Sigmoid colon (tissue), 7 donors: ENCODE data around the gene SLC7A14. TPM values are rescaled to one million over a fixed set of nuclear protein-coding genes. Genes with fewer than 3 reads are reported as not detected.

ENCODE experiments used
- DNase-seq: peaks from one replicate; pipeline ENCODE4 v3.0.0-alpha.2; 2019
- H3K27ac ChIP-seq, 4 donors: fragments of 200-600 bp; sonication (generic); one replicate each; pipeline ENCODE4 v1.5.1; 2016 to 2019; ENCODE audit warnings: mild to moderate bottlenecking in 1 of 4
- H3K27me3 ChIP-seq, 3 donors: fragments of 200-600 bp; sonication (generic); one replicate each; pipeline ENCODE4 v1.5.1; 2019; ENCODE audit warnings: mild to moderate bottlenecking in 1 of 3
- H3K36me3 ChIP-seq, 4 donors: fragments of 200-600 bp; sonication (generic); one replicate each; pipeline ENCODE4 v1.5.1; 2016 to 2019
- H3K4me1 ChIP-seq, 4 donors: fragments of 200-600 bp; sonication (generic); one replicate each; pipeline ENCODE4 v1.5.1; 2017 to 2019
- H3K4me3 ChIP-seq, 4 donors: fragments of 200-600 bp; sonication (generic); one replicate each; pipeline ENCODE4 v1.5.1; 2017 to 2019; ENCODE audit warnings: mild to moderate bottlenecking in 2 of 4, moderate library complexity in 1 of 4
- H3K9me3 ChIP-seq, 4 donors: fragments of 200-600 bp in 3 of 4; sonication (generic) in 3 of 4; one replicate each; pipeline versions ENCODE4 v1.5.1 to v1.6.1; 2013 to 2019
- EP300 ChIP-seq, 4 donors: sonication (generic); formaldehyde crosslinking; IDR thresholded peaks; one replicate each; pipeline ENCODE4 v1.6.1; 2017; ENCODE audit warnings: antibody characterized with exemption in 4 of 4
- POLR2A ChIP-seq, 2 donors: fragments of 450-650 bp; IDR thresholded peaks; one replicate each; pipeline ENCODE4 v1.6.1; 2016; ENCODE audit warnings: antibody characterized with exemption in 2 of 2, mild to moderate bottlenecking in 2 of 2, moderate library complexity in 2 of 2
- POLR2AphosphoS5 ChIP-seq, 4 donors: sonication (generic); formaldehyde crosslinking; IDR thresholded peaks; one replicate each; pipeline ENCODE4 v1.6.1; 2017; ENCODE audit warnings: antibody characterized with exemption in 4 of 4
- WGBS, 2 donors: extraction: QIAGEN DNeasy Blood & Tissue Kit; methylation state at CpG; one replicate each; pipeline ENCODE4 v1.1.7; 2013; 5-methylcytosine and 5-hydroxymethylcytosine counted together
- intact Hi-C: fragments of 100-400 bp; cut with DNase I; formaldehyde crosslinking; loops from one replicate; pipeline ENCODE4 v1.15.1; 2023
- polyA plus RNA-seq, 3 donors: library from polyadenylated mRNA; stranded (reverse); fragments of 200-250 nt; gene quantifications; one replicate each; pipeline ENCODE4 v1.2.3, GENCODE V29; 2013
- total RNA-seq, 4 donors: library from RNA; depleted of rRNA; stranded (reverse); fragments of >200 nt; gene quantifications; one replicate each; pipeline ENCODE4 v1.1.0, GENCODE V29; 2016
- TF ChIP-seq, protein P1 (sequence below), 4 experiments: fragments of 450-650 bp in 3 of 4; fragments of 200-600 bp in 1 of 4; IDR thresholded peaks; one replicate each; pipeline ENCODE4 v1.5.1; 2016 to 2019; ENCODE audit warnings: antibody characterized with exemption in 4 of 4, mild to moderate bottlenecking in 3 of 4, moderate library complexity in 2 of 4
- donor health status: healthy with polysubstance abuse.
- donor health status: Bipolar disorder and iron deficiency.
- donor health status: healthy.

Gene SLC7A14
- total and polyA plus RNA-seq, 7 donors: 0.79 to 3.9 (median 2.8) TPM; not detected in 2

DNA sequence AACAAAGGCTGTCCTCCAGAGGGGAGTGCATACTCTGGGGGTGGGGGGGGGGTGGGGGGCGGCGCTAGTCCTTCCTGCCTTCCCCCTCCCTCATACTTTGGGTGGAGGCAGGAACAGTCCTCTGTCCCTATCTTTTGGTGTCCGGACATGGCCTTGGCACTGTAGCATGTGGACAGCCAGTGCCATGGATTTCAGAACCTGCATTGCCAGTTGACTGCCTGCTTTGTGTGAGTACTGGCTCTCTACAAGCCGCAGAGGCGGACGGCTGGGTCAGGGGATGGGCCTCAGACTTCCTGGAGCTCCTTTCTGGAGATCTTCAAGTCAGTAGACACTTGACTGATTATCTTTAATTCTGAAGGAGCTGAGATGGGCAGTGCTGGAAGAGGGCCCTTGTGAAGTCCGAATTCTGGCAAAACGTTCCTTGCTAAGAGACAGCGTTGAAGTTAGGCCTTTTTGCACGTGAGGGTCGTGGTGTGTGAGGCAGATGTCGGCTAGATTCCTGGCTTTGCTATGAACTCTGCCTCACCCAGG, 164.7 kb downstream of the SLC7A14 start:
- intact Hi-C loops: no loop called here
- Histone ChIP-seq H3K4me3 (peak overlapping the region in 1 of 4 donors; percentile 52), H3K9me3 (no peaks in the 10 kb centered on the region), H3K36me3 (no peaks in the 10 kb centered on the region), H3K27me3 (peaks cover 13 to 39% (median 32%) of the 10 kb centered on the region in 3 donors), H3K27ac (peak overlapping the region; percentile 10 to 45 (median 42)), H3K4me1 (peaks cover 0 to 22% (median 18%) of the 10 kb centered on the region in 4 donors)
- TF ChIP-seq POLR2AphosphoS5 (IDR thresholded peaks at IDR 0.05) (no peak), POLR2A (IDR thresholded peaks at IDR 0.05) (no peak), EP300 (IDR thresholded peaks at IDR 0.05) (no peak)
- TF ChIP-seq, protein P1, sequence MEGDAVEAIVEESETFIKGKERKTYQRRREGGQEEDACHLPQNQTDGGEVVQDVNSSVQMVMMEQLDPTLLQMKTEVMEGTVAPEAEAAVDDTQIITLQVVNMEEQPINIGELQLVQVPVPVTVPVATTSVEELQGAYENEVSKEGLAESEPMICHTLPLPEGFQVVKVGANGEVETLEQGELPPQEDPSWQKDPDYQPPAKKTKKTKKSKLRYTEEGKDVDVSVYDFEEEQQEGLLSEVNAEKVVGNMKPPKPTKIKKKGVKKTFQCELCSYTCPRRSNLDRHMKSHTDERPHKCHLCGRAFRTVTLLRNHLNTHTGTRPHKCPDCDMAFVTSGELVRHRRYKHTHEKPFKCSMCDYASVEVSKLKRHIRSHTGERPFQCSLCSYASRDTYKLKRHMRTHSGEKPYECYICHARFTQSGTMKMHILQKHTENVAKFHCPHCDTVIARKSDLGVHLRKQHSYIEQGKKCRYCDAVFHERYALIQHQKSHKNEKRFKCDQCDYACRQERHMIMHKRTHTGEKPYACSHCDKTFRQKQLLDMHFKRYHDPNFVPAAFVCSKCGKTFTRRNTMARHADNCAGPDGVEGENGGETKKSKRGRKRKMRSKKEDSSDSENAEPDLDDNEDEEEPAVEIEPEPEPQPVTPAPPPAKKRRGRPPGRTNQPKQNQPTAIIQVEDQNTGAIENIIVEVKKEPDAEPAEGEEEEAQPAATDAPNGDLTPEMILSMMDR (IDR thresholded peaks at IDR 0.05): no peak
- WGBS, 2 donors: 80% methylated on average over 12 of the region's 12 CpGs
- no peak for DNase-seq

DNA sequence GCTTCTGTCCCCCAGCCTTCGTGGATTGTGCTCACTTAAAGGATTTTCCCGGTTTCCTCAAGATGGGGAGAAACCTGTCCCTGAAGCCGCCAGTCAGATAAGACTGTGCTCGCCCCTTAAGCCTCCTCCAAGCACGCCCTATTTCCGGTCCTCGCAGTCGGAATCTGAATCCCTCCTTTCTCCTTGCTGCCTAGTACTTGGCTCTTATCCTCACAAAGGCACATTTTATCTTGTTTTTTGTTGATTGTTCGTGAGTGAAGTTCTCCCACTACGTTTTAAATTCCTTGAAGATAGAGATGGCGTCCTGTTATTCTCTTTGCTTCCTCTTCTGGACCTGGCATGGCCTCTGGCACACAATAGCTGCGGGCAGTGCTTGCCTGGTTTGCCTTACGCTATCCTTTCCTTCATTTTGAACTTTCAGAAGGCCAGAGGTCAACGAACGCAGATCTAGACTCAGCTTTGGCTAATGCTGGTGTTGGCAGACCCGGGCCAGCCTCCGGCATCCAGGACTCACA, 165.5 kb downstream of the SLC7A14 start:
- DNase-seq: no peak
- Histone ChIP-seq H3K36me3 (no peaks in the 10 kb centered on the region), H3K4me1 (peaks cover 0 to 22% (median 18%) of the 10 kb centered on the region in 4 donors), H3K27me3 (peaks cover 13 to 42% (median 32%) of the 10 kb centered on the region in 3 donors), H3K27ac (peak overlapping the region; percentile 41 to 57 (median 49)), H3K9me3 (no peaks in the 10 kb centered on the region), H3K4me3 (peak overlapping the region in 3 of 4 donors; percentile 45 to 53 (median 52))
- 61 to 62% methylated on average over 17 of the region's 17 CpGs for WGBS, 2 donors
- intact Hi-C loops: no loop called here
- no peak for TF ChIP-seq POLR2AphosphoS5 (IDR thresholded peaks at IDR 0.05)
- TF ChIP-seq POLR2A (IDR thresholded peaks at IDR 0.05): no peak
- TF ChIP-seq, protein P1 (IDR thresholded peaks at IDR 0.05): no peak
- TF ChIP-seq EP300 (IDR thresholded peaks at IDR 0.05): no peak

DNA sequence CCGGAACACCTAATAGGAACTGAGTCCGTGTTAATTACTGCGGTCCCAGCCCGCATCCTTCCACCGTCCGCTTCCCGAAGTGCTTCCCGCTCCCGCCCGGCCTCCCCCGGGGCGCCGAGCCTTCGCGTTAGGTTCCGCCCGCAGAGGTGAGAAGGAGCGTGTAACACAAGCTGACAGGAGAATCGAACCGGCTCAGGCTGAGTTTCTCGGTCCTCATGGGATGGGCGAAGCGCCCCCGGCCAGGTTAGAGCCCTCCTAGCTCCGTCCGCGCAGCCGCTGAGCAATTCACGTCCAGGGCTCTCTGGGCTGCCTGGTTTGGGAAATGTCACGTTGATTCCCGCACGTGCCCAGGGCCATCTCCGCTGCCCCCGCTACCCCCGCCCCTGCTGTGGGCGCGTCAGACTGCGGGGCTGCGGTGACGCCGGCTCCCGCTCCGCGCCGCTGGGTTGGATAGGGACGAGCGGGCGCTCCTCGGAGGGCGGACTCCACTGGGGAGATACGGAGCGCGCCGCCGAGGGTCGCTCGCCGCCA, 166.3 kb downstream of the SLC7A14 start:
- 6 to 11% methylated on average over 58 of the region's 58 CpGs for WGBS, 2 donors
- H3K4me3 ChIP-seq: peak overlapping the region; percentile 1 to 53 (median 48)
- H3K27me3 ChIP-seq: peaks cover 13 to 42% (median 32%) of the 10 kb centered on the region in 3 donors
- H3K36me3 ChIP-seq: no peaks in the 10 kb centered on the region
- peaks cover 0 to 22% (median 18%) of the 10 kb centered on the region in 4 donors for H3K4me1 ChIP-seq
- intact Hi-C loops: loop anchor here (10.0 kb wide), 1 partner anchor 275 kb away; no protein-coding TSS in a partner anchor
- DNase-seq: peak; percentile 64
- no peaks in the 10 kb centered on the region for H3K9me3 ChIP-seq
- TF ChIP-seq POLR2AphosphoS5 (IDR thresholded peaks at IDR 0.05) (peak in 1 of 4 donors; percentile 11), POLR2A (IDR thresholded peaks at IDR 0.05) (no peak)
- TF ChIP-seq, protein P1 (IDR thresholded peaks at IDR 0.05): no peak
- H3K27ac ChIP-seq: peak overlapping the region; percentile 41 to 57 (median 49)

DNA sequence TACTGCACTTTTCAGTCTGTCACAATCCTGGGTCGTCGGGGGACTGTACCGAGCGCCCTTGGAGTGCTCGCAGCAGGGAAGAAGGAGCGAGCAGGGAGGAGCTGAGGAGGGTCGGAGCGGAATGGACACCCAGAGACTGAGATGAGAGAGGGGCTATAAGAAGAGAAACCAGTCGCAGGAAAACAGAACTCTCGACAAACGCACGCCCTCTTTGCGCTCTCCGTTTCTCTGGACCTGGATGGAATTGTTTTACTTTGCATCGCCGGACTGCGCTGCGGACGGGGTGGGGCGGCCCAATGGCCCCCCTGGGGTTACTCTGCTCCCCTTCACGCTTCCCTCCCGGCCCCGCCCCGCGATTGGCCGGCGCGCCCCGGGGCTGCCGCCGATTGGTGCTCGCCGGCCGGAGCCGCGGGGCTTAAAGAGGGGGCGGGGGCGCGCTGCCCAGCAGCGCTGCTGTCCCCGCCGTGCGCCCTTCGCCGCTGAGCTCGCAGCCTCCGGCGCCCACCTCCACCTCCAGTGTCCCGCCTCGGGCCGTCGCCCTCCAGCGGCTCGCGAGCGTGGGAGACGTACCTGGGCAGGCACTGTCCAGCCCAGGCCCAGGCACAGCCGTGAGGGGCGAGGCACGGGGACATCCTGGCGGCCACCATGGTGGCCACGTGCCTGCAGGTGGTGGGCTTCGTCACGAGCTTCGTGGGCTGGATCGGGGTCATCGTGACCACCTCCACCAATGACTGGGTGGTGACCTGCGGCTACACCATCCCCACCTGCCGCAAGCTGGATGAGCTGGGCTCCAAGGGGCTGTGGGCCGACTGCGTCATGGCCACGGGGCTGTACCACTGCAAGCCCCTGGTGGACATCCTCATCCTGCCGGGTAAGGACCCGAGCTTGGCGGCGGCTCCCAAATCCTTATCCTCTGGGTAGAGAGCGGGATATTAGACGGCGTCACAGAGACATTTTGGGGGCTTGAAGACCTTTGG, 167.2 kb downstream of the SLC7A14 start, which contains the start of gene CLDN11:
TSS of gene CLDN11 (plus strand) at position 447 of the 977 bp plus-strand sequence. CDS start at position 646, 199 bp downstream.
- peaks cover 13 to 42% (median 32%) of the 10 kb centered on the region in 3 donors for H3K27me3 ChIP-seq
- H3K4me1 ChIP-seq: peaks cover 0 to 25% (median 18%) of the 10 kb centered on the region in 4 donors
- no peak for TF ChIP-seq EP300 (IDR thresholded peaks at IDR 0.05)
- TF ChIP-seq, protein P1 (IDR thresholded peaks at IDR 0.05): no peak
- TF ChIP-seq POLR2A (IDR thresholded peaks at IDR 0.05): no peak
- TF ChIP-seq POLR2AphosphoS5 (IDR thresholded peaks at IDR 0.05): peak in 1 of 4 donors; percentile 52
- H3K4me3 ChIP-seq: peak within 1 kb of the TSS; percentile 23 to 53 (median 48)
- peak; percentile 75 for DNase-seq
- 5% methylated on average over 79 of the region's 79 CpGs for WGBS, 2 donors
- H3K9me3 ChIP-seq: no peaks in the 10 kb centered on the region
- H3K27ac ChIP-seq: peak within 1 kb of the TSS; percentile 41 to 57 (median 49)
- intact Hi-C loops: loop anchor here (10.0 kb wide), 1 partner anchor 276 kb away; no protein-coding TSS in a partner anchor
- no peaks in the 10 kb centered on the region for H3K36me3 ChIP-seq
